DMS 273 treated with DMSO at 0.1 percent for 48 hours (cell line): ENCODE data around the gene TRPM2.

Experiments used
- DNase-seq: peaks from one replicate; lab custom pipeline; 2025; lab: John Stamatoyannopoulos, UW

The TRPM2 gene

DNA sequence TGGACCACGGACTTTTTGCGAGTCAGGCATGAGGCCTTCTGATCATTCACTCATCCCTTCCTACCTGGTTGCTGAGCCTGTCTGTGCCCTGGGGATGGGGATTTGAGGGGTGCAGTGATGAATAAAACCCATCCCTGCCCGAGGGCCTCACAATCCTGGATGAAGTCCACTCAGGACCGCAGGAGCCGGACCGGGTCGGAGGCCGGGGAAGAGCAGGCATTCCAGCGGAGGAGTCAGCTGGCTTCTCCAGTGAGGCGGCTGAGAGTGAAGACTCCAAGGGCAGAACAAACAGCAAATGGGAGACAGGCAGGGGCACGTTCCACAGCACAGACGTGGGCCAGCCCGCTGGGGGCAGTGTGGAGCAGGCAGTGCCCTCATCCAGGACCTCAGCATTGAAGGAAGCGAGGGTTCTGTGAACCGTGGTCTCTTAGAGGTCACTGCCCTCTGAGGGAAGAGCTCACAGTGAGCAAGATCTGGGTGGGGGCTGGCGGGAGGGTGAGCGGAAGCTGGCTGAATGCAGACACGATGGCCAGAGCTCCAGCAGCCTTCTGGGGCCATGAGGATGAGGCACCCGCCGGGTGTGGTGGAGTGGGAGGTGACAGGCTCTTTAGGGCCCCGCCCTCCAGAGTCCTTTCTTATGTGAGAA, 91.0 kb downstream of the TRPM2 start:
- DNase-seq = no peak

DNA sequence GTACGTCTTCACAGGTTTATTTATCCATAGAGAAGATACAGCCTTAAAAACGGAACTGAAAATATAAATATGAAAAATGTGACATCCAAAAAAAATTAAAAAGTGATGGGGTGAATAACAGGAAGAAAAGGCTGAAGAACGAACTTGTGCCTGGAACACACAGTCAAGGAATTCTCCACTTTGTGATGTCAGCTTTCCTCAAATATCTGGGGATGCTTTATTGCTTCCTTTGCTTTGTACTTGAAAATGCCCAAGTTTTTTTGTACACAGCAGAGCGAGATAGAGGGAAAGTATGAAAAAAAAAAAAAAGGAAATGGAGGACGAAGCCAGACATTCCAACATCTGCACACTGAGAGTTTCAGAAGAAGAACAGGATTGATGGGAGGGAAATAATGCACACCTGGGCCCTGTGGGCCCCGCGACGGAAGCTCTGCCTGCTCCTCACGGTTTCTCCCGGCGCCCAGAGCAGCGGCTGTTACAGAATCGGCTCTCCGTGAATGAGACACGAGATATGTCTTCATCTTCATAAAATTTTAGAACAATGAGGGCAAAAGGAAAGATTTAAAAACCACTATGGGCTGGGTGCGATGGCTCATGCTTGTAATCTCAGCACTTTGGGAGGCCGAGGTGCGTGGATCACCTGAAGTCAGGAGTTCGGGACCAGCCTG, 91.9 kb downstream of the TRPM2 start:
- DNase-seq = no peak

GRCh38 chr21:44448651-44449131, 95.3 kb downstream of the TRPM2 start:
- no peak for DNase-seq

GRCh38 chr21:44449473-44450363, 96.3 kb downstream of the TRPM2 start:
- no peak for DNase-seq

DNA sequence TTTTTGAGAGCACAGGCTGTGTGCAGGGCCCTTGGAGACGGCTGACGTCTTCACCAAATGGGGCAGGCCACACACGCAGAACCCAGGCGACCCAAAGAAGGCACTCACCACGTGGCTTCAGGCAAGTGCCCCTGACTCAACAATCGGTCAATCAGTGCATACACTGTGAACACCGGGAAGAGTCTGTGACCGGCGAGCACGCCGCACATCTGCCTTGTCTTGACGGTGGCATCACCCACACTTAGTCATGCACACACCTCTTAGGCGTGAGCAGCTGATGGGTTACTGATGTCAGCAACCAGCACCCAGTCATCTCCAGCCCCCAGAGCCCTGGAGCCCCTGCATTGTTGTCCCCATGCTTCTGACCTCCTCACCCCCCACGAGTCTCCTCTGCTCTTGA, 97.0 kb downstream of the TRPM2 start:
- no peak for DNase-seq

GRCh38 chr21:44450999-44451398, 97.6 kb downstream of the TRPM2 start:
- no peak for DNase-seq

DNA sequence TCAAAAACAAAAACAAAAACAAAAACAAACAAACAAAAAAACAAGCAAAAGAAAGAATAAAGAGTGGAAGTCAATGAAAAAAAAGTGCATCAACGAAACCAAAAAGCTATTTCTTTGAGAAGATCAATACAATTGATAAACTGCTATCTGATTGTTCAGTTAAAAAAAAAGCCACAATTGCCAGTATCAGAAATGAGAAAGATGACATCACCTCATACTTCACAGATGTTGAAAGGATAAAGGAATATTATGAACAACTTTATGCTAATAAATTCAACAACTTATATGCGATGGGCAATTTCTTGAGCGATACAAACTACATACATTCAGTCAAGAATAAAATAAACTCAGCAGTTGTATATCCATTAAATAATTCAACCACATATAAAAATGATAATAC, 99.7 kb downstream of the TRPM2 start:
- no peak for DNase-seq

DNA sequence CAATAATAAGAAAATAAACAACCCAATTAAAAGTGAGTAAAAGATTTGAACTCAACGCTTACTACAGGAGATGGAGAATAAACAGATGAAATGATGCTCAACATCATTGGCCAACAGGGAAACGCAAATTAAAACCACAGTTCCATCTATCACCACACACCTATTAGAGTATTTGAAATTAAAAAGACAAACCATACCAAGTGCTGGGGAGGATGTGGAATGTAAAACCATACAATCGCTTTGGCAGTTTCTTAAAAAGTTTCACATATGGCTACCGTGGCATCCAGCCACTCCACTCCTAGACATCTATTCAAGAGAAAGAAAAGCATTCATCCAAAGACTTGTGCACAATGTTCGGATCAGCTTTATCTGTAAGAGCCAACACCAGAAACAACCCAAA, 100.6 kb downstream of the TRPM2 start:
- DNase-seq = no peak

- DNase-seq = peak; percentile 2
These were observed 101.5 kb downstream of the TRPM2 start, which contains the start of gene LRRC3 for GRCh38 chr21:44454747-44455523. Gene LRRC3, plus strand, starts transcription at chr21:44455510. Its CDS starts 1,135 bp downstream, at chr21:44456645.

GRCh38 chr21:44455524-44456213, 102.2 kb downstream of the TRPM2 start:
- no peak for DNase-seq

DNA sequence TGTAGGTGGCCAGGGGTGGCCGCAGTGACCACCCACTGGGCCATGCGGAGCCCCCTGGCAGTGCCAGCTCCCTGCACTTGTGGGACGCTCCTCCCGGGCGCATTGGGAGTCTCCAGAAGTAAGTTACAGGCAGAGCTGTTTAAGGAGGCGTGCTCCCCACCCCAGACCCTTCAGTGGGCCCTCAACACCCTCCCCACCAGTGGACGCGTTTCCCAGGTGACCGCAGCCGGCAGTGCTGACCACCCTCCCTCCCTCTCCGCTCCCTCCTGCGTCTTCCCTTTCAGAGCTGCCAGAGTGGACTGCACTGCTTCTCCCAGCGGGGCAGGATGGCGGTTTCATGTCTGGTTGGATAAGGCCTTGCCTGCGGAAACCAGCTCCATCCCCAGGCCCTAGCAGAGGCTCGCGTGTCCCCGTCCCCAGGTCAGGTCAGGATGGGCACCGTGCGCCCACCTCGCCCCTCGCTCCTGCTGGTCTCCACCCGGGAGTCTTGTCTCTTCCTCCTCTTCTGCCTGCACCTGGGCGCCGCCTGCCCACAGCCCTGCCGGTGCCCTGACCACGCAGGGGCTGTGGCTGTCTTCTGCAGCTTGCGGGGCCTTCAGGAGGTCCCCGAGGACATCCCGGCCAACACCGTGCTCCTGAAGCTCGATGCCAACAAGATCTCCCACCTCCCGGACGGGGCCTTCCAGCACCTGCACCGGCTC, 102.9 kb downstream of the TRPM2 start:
- DNase-seq = no peak

GRCh38 chr21:44456915-44457736, 103.7 kb downstream of the TRPM2 start:
- no peak for DNase-seq

GRCh38 chr21:44458971-44459711, 105.7 kb downstream of the TRPM2 start:
- DNase-seq = no peak

- DNase-seq = no peak
These were observed 106.5 kb downstream of the TRPM2 start for GRCh38 chr21:44459712-44460440.

GRCh38 chr21:44460441-44460755, 107.0 kb downstream of the TRPM2 start:
- no peak for DNase-seq

DNA sequence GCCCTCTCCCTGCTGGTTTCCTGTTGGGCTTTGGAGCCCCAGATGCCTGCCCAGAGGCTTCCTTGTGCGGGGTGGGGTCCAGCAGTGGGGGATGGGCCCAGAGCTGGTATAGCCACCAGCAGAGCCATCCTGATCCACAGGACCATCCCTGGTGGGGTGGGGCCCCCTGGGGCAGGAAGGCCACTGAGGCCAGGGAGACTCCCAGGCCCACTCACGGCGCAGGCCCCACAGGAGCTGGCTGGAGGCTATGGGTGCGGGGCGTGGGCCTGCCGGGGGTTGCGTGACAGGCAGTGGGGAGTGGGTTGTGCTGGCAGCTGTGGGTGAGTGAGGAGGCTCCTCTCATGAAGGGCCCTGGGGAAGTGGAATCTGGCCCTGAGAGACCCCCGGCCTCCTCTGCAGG, 107.6 kb downstream of the TRPM2 start:
- DNase-seq = no peak

DNA sequence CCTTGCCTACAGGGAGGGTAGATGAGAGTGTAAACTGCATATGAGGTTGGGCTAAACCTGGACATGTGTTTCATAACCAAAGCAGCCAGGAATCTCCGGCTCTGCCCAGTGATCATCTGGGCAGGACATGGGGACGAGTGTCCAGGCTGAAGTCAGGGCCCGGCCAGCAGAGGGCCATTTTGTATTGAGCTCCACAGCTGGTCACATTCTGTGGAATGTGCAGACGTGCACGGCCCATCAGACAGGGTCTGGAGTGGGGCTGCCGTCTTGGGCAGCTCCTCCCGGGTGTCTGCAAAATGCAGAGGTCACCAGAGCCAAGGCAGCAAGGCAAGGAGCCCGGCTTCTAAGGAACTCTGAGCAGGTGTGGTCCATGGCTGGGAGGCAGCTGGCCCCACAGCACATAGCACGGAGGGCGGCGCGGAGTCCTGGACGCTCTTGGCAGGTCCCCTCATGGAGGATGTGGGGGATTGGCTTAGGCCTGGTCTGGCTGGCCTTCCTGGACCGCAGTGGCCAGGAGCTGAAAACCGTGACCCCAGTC, 108.1 kb downstream of the TRPM2 start:
- no peak for DNase-seq
